K562 (cell line): ENCODE measurements around the gene SND1. TPM values are rescaled to one million over a fixed set of nuclear protein-coding genes. Genes with fewer than 3 reads are reported as not detected.

ENCODE experiments used
- ATAC-seq: fragments of 200-7000 bp; cut with Tn5 transposase; 3 replicates; pipeline ENCODE4 v1.9.1; 2020; ENCODE audit warnings: moderate library complexity
- BruUV-seq: library from RNA; stranded (reverse); fragments of 400-500 nt; replicated peaks from 2 replicates; lab custom pipeline; 2021; lab: Mats Ljungman, UMichigan
- CTCF ChIA-PET: fragments of 300-600 bp; formaldehyde crosslinking; extraction: SDS; loops from one replicate; lab custom pipeline; 2021; ENCODE audit warnings: low intra/inter-chr PET ratio; lab: Yijun Ruan, JAX
- POLR2A ChIA-PET: fragments of 300-600, 350-650 bp; sonication (Branson Sonifier 250); formaldehyde crosslinking; extraction: SDS; loops from one replicate; lab custom pipeline; 2021; ENCODE audit warnings: antibody characterized with exemption, inconsistent platforms; lab: Yijun Ruan, JAX
- DNase-seq, 4 experiments: peaks; one replicate each; pipeline versions ENCODE4 v3.0.0 to v3.0.0-alpha.2; 2011 to 2018; ENCODE audit warnings: low spot score in 3 of 4, mixed read lengths in 3 of 4; ENCODE audit errors: extremely low read depth in 1 of 4
- FAIRE-seq: peaks from 2 replicates; lab custom pipeline; 2011; peaks lifted over from hg19 to GRCh38; lab: Jason Lieb, UNC
- H2AFZ ChIP-seq: 2 replicates; pipeline ENCODE4 v1.6.0; 2011; ENCODE audit warnings: low read depth, low read length, control low read depth, inconsistent platforms
- H3K27ac ChIP-seq: fragments of 200-600 bp; 3 replicates; pipeline ENCODE4 v1.8.0; 2011; ENCODE audit warnings: low read depth, mild to moderate bottlenecking, control low read depth, inconsistent platforms, low read length, moderate library complexity, mixed read lengths; ENCODE audit errors: extremely low read depth
- H3K27me3 ChIP-seq, 2 experiments: fragments of 300-600 bp in 1 of 2; 2 replicates in 1 of 2; 3 replicates in 1 of 2; pipeline versions ENCODE4 v1.6.0 to v1.8.0; 2011; ENCODE audit warnings: inconsistent platforms in 2 of 2, low read length in 2 of 2, mild to moderate bottlenecking in 1 of 2, mixed read lengths in 1 of 2, moderate library complexity in 1 of 2; ENCODE audit not compliant: control insufficient read depth in 2 of 2, insufficient read depth in 2 of 2
- H3K36me3 ChIP-seq: fragments of 300-600 bp; 3 replicates; pipeline ENCODE4 v1.8.0; 2011; ENCODE audit warnings: mild to moderate bottlenecking, low read length, inconsistent platforms; ENCODE audit not compliant: control insufficient read depth, insufficient read depth
- H3K4me1 ChIP-seq, 2 experiments: fragments of 200-600 bp in 1 of 2; replicated peaks in 1 of 2; 2 replicates in 1 of 2; 3 replicates in 1 of 2; pipeline versions ENCODE4 v1.5.1 to v1.8.0; 2011; ENCODE audit warnings: inconsistent platforms in 2 of 2, low read length in 2 of 2, mild to moderate bottlenecking in 1 of 2, mixed read lengths in 1 of 2, moderate library complexity in 1 of 2; ENCODE audit not compliant: control insufficient read depth in 2 of 2, insufficient read depth in 2 of 2
- H3K4me2 ChIP-seq: 2 replicates; pipeline ENCODE4 v1.6.1; 2011; ENCODE audit warnings: low read length, control low read depth, inconsistent platforms, mixed read lengths; ENCODE audit not compliant: insufficient read depth
- H3K4me3 ChIP-seq: fragments of 200-600 bp; sonication (generic), shearing (Covaris generic); 2 replicates; pipeline ENCODE4 v1.5.1; 2016; ENCODE audit warnings: control low read depth, inconsistent platforms
- H3K79me2 ChIP-seq: fragments of 200-600 bp; 3 replicates; pipeline ENCODE4 v1.8.0; 2011; ENCODE audit warnings: low read length, inconsistent platforms; ENCODE audit not compliant: control insufficient read depth, insufficient read depth
- H3K9ac ChIP-seq, 2 experiments: 2 replicates each; pipeline versions ENCODE4 v1.6.0 to v1.6.1; 2011; ENCODE audit warnings: low read depth in 2 of 2, low read length in 2 of 2, control low read depth in 1 of 2, inconsistent platforms in 1 of 2, mild to moderate bottlenecking in 1 of 2, mixed read lengths in 1 of 2; ENCODE audit not compliant: insufficient read depth in 1 of 2
- H3K9me1 ChIP-seq: one replicate; pipeline ENCODE4 v1.6.0; 2011; ENCODE audit warnings: inconsistent platforms, mild to moderate bottlenecking, low read length, moderate library complexity; ENCODE audit not compliant: control insufficient read depth, insufficient read depth
- H3K9me3 ChIP-seq: replicated peaks from 2 replicates; pipeline ENCODE4 v1.5.1; 2011; ENCODE audit warnings: low read depth, low read length, inconsistent platforms; ENCODE audit not compliant: control insufficient read depth, insufficient read depth
- H4K20me1 ChIP-seq: replicated peaks from 2 replicates; pipeline ENCODE4 v1.6.1; 2011; ENCODE audit warnings: low read length, inconsistent platforms, mixed read lengths; ENCODE audit not compliant: control insufficient read depth, insufficient read depth
- CTBP1 ChIP-seq: fragments of 450-650 bp; IDR thresholded peaks from 2 replicates; pipeline ENCODE4 v1.6.1; 2016; ENCODE audit warnings: borderline replicate concordance
- ETV6 ChIP-seq, 3 experiments: fragments of 150-350 bp in 1 of 3; sonication (generic) in 1 of 3; formaldehyde crosslinking in 1 of 3; IDR thresholded peaks; 2 replicates each; pipeline versions ENCODE4 v1.6.1 to v1.8.0; 2014 to 2022; ENCODE audit warnings: borderline replicate concordance in 2 of 3, low read depth in 2 of 3, antibody characterized with exemption in 1 of 3, low read length in 1 of 3, mild to moderate bottlenecking in 1 of 3, missing genetic modification reagents in 1 of 3
- TFAM ChIP-seq: fragments of 250-450 bp; sonication (Bioruptor Pico); conservative IDR thresholded peaks from 2 replicates; pipeline ENCODE4 v1.5.0; 2021; ENCODE audit warnings: mild to moderate bottlenecking, moderate library complexity
- ZNF121 ChIP-seq: sonication (generic); formaldehyde crosslinking; conservative IDR thresholded peaks from 2 replicates; pipeline ENCODE4 v1.8.0; 2022; ENCODE audit warnings: missing genetic modification reagents
- WGBS: fragments of 100-300 bp; shearing (Covaris generic); methylation state at CpG from one replicate; pipeline ENCODE4 v1.1.6; 2016; ENCODE audit warnings: low coverage, mixed read lengths; ENCODE audit not compliant: insufficient coverage; ENCODE audit errors: missing lambda C conversion rate; 5-methylcytosine and 5-hydroxymethylcytosine counted together
- in situ Hi-C: fragments of 300-500 bp; cut with MboI; formaldehyde crosslinking; loops from 4 replicates; pipeline ENCODE4 v1.15.0; 2018; ENCODE audit warnings: inconsistent platforms, mixed read lengths
- intact Hi-C: fragments of 100-400 bp; cut with micrococcal nuclease; formaldehyde crosslinking; loops from 2 replicates; pipeline ENCODE4 v1.14.2; 2022
- polyA plus RNA-seq, 8 experiments: library from polyadenylated mRNA; depleted of rRNA in 4 of 8; stranded (reverse) in 5 of 8; unstranded in 3 of 8; fragments of >200 nt; fragmentation: Nextera tagmentation in 2 of 8; fragmentation: Illumina TruSeq in 1 of 8; extraction: Ambion mirVana in 2 of 8; extraction: Trizol in 1 of 8; gene quantifications; 2 replicates each; pipeline versions ENCODE4 v1.2.1 to v1.2.3, GENCODE V29; 2011 to 2014; ENCODE audit warnings: inconsistent platforms in 1 of 8, missing spikeins in 1 of 8
- total RNA-seq, 7 experiments: library from RNA; depleted of rRNA in 6 of 7; stranded (reverse); fragments of >200 nt in 6 of 7; fragmentation: Illumina TruSeq in 2 of 7; extraction: Trizol in 2 of 7; gene quantifications; 2 replicates each; pipeline versions ENCODE4 v1.2.1 to v1.2.3, GENCODE V29; 2011 to 2021; ENCODE audit warnings: low replicate concordance in 1 of 7
- TF ChIP-seq, protein P1 (sequence below), 2 experiments: fragments of 450-650 bp in 1 of 2; IDR thresholded peaks; 2 replicates each; pipeline ENCODE4 v1.6.1; 2011 to 2017; ENCODE audit warnings: low read depth in 2 of 2, antibody characterized with exemption in 1 of 2, borderline replicate concordance in 1 of 2, low read length in 1 of 2, mild to moderate bottlenecking in 1 of 2, mixed read lengths in 1 of 2; ENCODE audit not compliant: control insufficient read depth in 1 of 2

The SND1 gene
- total and polyA plus RNA-seq, 9 of the 15 experiments (the other 6 are each of a cell fraction or from before 2014, with no cell fraction given), result 46.5 to 307 (median 191) TPM

DNA sequence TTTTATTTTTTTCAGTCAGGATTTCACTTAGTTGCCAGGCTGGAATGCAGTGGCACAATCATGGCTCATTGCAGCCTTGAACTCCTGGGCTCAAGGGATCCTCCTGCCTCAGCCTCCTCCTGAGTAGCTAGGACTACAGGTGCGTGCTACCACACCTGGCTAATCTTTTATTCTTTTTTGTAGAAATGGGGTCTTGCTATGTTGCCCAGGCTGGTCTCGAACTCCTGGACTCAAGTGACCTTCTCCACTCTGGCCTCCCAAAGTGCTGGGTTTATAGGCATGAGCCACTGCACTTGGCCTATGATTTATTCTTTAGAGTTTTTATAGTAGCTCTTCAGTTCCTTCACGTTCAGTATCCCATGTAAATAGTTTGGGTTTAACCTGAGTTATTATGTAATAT lies 5.5 kb downstream of the SND1 start:
- no peak for FAIRE-seq
- peaks cover 89% of the 10 kb centered on the region for H3K36me3 ChIP-seq
- intact Hi-C loops, result no loop called here

More for the DNA sequence above, 5.5 kb downstream of the SND1 start:
- no peak for DNase-seq
- TF ChIP-seq ETV6 (IDR thresholded peaks at IDR 0.05; ENCODE audit: borderline replicate concordance in 1 of 2, low read depth in 2 of 2, low read length in 1 of 2) (no peak), ETV6 (CRISPR knock-in tag; IDR thresholded peaks at IDR 0.05; ENCODE audit: borderline replicate concordance) (no peak), TFAM (no peak), ZNF121 (peak; percentile 92), CTBP1 (no peak)
- TF ChIP-seq, protein P1, sequence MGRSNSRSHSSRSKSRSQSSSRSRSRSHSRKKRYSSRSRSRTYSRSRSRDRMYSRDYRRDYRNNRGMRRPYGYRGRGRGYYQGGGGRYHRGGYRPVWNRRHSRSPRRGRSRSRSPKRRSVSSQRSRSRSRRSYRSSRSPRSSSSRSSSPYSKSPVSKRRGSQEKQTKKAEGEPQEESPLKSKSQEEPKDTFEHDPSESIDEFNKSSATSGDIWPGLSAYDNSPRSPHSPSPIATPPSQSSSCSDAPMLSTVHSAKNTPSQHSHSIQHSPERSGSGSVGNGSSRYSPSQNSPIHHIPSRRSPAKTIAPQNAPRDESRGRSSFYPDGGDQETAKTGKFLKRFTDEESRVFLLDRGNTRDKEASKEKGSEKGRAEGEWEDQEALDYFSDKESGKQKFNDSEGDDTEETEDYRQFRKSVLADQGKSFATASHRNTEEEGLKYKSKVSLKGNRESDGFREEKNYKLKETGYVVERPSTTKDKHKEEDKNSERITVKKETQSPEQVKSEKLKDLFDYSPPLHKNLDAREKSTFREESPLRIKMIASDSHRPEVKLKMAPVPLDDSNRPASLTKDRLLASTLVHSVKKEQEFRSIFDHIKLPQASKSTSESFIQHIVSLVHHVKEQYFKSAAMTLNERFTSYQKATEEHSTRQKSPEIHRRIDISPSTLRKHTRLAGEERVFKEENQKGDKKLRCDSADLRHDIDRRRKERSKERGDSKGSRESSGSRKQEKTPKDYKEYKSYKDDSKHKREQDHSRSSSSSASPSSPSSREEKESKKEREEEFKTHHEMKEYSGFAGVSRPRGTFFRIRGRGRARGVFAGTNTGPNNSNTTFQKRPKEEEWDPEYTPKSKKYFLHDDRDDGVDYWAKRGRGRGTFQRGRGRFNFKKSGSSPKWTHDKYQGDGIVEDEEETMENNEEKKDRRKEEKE (IDR thresholded peaks at IDR 0.05; ENCODE audit: borderline replicate concordance in 1 of 2, control insufficient read depth in 1 of 2, low read depth in 2 of 2, low read length in 1 of 2), result no peak
- TF ChIP-seq, all 486 proteins: peak for 1
- Histone ChIP-seq H3K4me2 (no peak overlapping the region), H3K9me3 (no peaks in the 10 kb centered on the region), H2AFZ (no peak overlapping the region), H3K27ac (no peak overlapping the region), H4K20me1 (peaks cover 61% of the 10 kb centered on the region), H3K4me1 (peaks cover 0 to 44% of the 10 kb centered on the region in 2 experiments; a peak in 3 of 5 replicates), H3K27me3 (no peaks in the 10 kb centered on the region), H3K9me1 (peaks cover 21% of the 10 kb centered on the region), H3K79me2 (peaks cover 100% of the 10 kb centered on the region), H3K4me3 (no peak overlapping the region), H3K9ac (no peak overlapping the region)
- in situ Hi-C loops, result no loop called here
- POLR2A ChIA-PET, result interaction anchor here (1.6 kb wide), 1 partner anchor 9 kb away, joined by 8 read pairs; no protein-coding TSS in a partner anchor
- ATAC-seq, result no peak
- no TSS peak for BruUV-seq
- WGBS, result 85% methylated on average over 3 of the region's 3 CpGs
- CTCF ChIA-PET, result no interaction called here
